GM21515 (cell line): ENCODE data around the gene GATA6.

Experiments used
- ATAC-seq: cut with Tn5 transposase; IDR thresholded peaks from one replicate; pipeline ENCODE4 v1.9.1; 2021; ENCODE audit not compliant: unreplicated experiment

The GATA6 gene

GRCh38 chr18:22233266-22233665 is 63.9 kb downstream of the GATA6 start:
- ATAC-seq: no peak

GRCh38 chr18:22238036-22238435 is 68.6 kb downstream of the GATA6 start:
- ATAC-seq: no peak

GRCh38 chr18:22238681-22239080 is 69.3 kb downstream of the GATA6 start:
- no peak for ATAC-seq

GRCh38 chr18:22241921-22242361 is 72.6 kb downstream of the GATA6 start:
- ATAC-seq: no peak

GRCh38 chr18:22243513-22243912 is 74.1 kb downstream of the GATA6 start:
- ATAC-seq: no peak

- no peak for ATAC-seq
These were observed 80.6 kb downstream of the GATA6 start for GRCh38 chr18:22250026-22250425.

- ATAC-seq: no peak
These were observed 81.2 kb downstream of the GATA6 start for GRCh38 chr18:22250591-22250996.
